CD4-positive, CD25-positive, alpha-beta regulatory T cell (primary cell): ENCODE data around the gene HLCS. TPM values are rescaled to one million over a fixed set of nuclear protein-coding genes. Genes with fewer than 3 reads are reported as not detected.

ENCODE experiments used
- ATAC-seq, 2 donors: fragments of 150-1000 bp; cut with Tn5 transposase; one replicate each; pipeline ENCODE4 v1.10.0; 2021; ENCODE audit warnings: low read depth in 2 of 2, moderate number of reproducible peaks in 2 of 2, moderate library complexity in 1 of 2
- DNase-seq, 3 donors: peaks; one replicate each; pipeline versions ENCODE4 v3.0.0 to v3.0.0-alpha.2; 2012 to 2022; ENCODE audit warnings: mixed read lengths in 1 of 3
- H3K27ac ChIP-seq: one replicate; pipeline ENCODE4 v1.7.0; 2013; ENCODE audit warnings: mild to moderate bottlenecking, low read length; ENCODE audit not compliant: insufficient read depth, poor library complexity, severe bottlenecking
- H3K27me3 ChIP-seq: one replicate; pipeline ENCODE4 v1.7.0; 2013; ENCODE audit warnings: low read length; ENCODE audit not compliant: control insufficient read depth, insufficient read depth
- H3K36me3 ChIP-seq: one replicate; pipeline ENCODE4 v1.7.0; 2013; ENCODE audit warnings: mild to moderate bottlenecking, low read length, moderate library complexity; ENCODE audit not compliant: control insufficient read depth, insufficient read depth
- H3K4me1 ChIP-seq: 2 replicates; pipeline ENCODE4 v1.7.0; 2013; ENCODE audit warnings: mild to moderate bottlenecking, low read length; ENCODE audit not compliant: insufficient read depth, control insufficient read depth, poor library complexity, severe bottlenecking
- H3K4me3 ChIP-seq: one replicate; pipeline ENCODE4 v1.7.0; 2013; ENCODE audit warnings: low read depth, mild to moderate bottlenecking, low read length, moderate library complexity
- H3K9me3 ChIP-seq, 2 experiments: 1 replicate in 1 of 2; 2 replicates in 1 of 2; pipeline ENCODE4 v1.7.0; 2013; ENCODE audit warnings: low read length in 2 of 2, mild to moderate bottlenecking in 1 of 2, moderate library complexity in 1 of 2; ENCODE audit not compliant: control insufficient read depth in 2 of 2
- H3K27ac Mint-ChIP-seq, 3 donors: one replicate each; pipeline ENCODE4 v1.8.0; 2020 to 2022; ENCODE audit warnings: mild to moderate bottlenecking in 3 of 3, mixed read lengths in 3 of 3, moderate library complexity in 2 of 3
- H3K27me3 Mint-ChIP-seq: one replicate; pipeline ENCODE4 v1.8.0; 2022; ENCODE audit warnings: mild to moderate bottlenecking, mixed read lengths
- H3K36me3 Mint-ChIP-seq: one replicate; pipeline ENCODE4 v1.8.0; 2020; ENCODE audit warnings: mixed read lengths
- H3K4me1 Mint-ChIP-seq, 4 donors: one replicate each; pipeline ENCODE4 v1.8.0; 2020 to 2022; ENCODE audit warnings: mixed read lengths in 4 of 4, mild to moderate bottlenecking in 1 of 4
- H3K4me3 Mint-ChIP-seq, 4 donors: one replicate each; pipeline ENCODE4 v1.8.0; 2020 to 2022; ENCODE audit warnings: mild to moderate bottlenecking in 4 of 4, mixed read lengths in 4 of 4, moderate library complexity in 3 of 4
- H3K9me3 Mint-ChIP-seq, 7 donors: one replicate each; pipeline ENCODE4 v1.8.0; 2020 to 2022; ENCODE audit warnings: mixed read lengths in 7 of 7, mild to moderate bottlenecking in 3 of 7, moderate library complexity in 2 of 7
- polyA plus RNA-seq, 4 donors: library from polyadenylated mRNA; unstranded; fragments of 300-500 nt; fragmentation: Illumina TruSeq; gene quantifications; one replicate each; pipeline ENCODE4 v1.2.3, GENCODE V29; 2021
- total RNA-seq: library from RNA; stranded (reverse); gene quantifications from one replicate; pipeline ENCODE4 v1.2.3, GENCODE V29; 2022

The HLCS gene
- total and polyA plus RNA-seq, 5 donors from 2014 or later: 5.2 to 13.6 (median 11.0) TPM

DNA sequence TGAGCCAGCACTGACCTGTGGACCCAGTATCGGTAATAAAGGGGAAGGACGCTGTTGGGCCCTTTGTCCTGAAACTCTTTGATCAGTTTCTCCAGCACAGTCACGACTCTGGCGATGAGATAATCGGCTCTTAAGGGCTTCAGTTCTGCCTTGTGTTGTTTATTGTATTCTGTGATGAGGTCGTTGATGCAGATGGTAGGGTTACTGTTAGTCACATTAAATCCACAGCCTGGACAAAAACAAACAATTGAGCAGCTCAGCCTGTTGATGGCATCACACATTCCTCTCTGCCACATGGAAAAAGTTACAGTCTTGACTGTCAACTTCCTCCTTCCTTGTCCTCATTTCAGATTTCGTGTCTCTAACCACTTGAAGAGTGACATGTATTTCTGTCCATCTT, 209.9 kb downstream of the HLCS start:
- no peak for ATAC-seq
- H3K4me3 Mint-ChIP-seq: no peak overlapping the region
- H3K27ac Mint-ChIP-seq: no peak overlapping the region
- H3K27me3 Mint-ChIP-seq: no peaks in the 10 kb centered on the region
- Histone ChIP-seq H3K27me3 (no peaks in the 10 kb centered on the region), H3K9me3 (no peaks in the 10 kb centered on the region), H3K4me1 (no peaks in the 10 kb centered on the region), H3K27ac (no peak overlapping the region), H3K4me3 (no peak overlapping the region), H3K36me3 (peaks cover 3% of the 10 kb centered on the region)
- H3K9me3 Mint-ChIP-seq: peaks cover 0 to 2% (median 0%) of the 10 kb centered on the region in 7 donors
- H3K36me3 Mint-ChIP-seq: peaks cover 47% of the 10 kb centered on the region
- no peak for DNase-seq
- H3K4me1 Mint-ChIP-seq: no peaks in the 10 kb centered on the region

DNA sequence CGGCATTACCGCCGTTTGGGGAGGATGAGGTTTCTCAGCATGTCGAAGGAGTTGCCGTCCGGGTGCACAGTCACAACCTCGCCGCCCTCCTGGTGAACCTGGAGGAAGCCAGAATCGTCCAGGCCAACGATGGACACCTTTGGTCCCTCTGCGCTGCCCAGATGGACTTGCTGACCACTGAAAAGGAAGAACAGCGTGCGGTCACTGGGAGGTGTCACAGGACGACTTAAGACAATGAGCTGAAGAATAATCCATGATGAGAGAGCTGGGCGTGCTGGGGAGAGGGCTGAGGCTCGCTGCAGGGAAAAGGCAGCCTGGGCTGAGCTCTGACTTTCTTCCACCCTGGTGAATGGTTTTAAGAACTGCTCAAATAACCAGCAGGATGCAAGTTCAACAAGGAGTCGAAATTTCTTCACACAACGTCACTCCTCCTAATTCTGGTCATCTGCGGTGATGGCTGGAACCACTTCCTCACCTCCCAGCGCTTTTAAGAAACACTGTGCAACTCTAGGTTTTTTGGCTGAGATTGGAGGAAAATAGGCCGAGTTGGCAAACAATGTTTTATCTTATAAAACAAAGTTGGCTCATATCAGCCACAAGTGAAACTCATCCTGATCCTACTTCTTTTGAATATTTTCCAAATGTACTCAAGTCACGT, 212.1 kb downstream of the HLCS start:
- H3K9me3 Mint-ChIP-seq: peaks cover 0 to 2% (median 0%) of the 10 kb centered on the region in 7 donors
- peaks cover 0 to under 1% (median 0%) of the 10 kb centered on the region in 4 donors for H3K4me1 Mint-ChIP-seq
- no peaks in the 10 kb centered on the region for H3K4me1 ChIP-seq
- no peak for ATAC-seq
- H3K4me3 ChIP-seq: no peak overlapping the region
- no peaks in the 10 kb centered on the region for H3K27me3 Mint-ChIP-seq
- H3K27me3 ChIP-seq: no peaks in the 10 kb centered on the region
- H3K36me3 ChIP-seq: peaks cover 3% of the 10 kb centered on the region
- H3K36me3 Mint-ChIP-seq: peaks cover 54% of the 10 kb centered on the region
- no peak overlapping the region for H3K27ac Mint-ChIP-seq
- no peak for DNase-seq
- H3K9me3 ChIP-seq: no peaks in the 10 kb centered on the region
- H3K27ac ChIP-seq: no peak overlapping the region
- H3K4me3 Mint-ChIP-seq: no peak overlapping the region

DNA sequence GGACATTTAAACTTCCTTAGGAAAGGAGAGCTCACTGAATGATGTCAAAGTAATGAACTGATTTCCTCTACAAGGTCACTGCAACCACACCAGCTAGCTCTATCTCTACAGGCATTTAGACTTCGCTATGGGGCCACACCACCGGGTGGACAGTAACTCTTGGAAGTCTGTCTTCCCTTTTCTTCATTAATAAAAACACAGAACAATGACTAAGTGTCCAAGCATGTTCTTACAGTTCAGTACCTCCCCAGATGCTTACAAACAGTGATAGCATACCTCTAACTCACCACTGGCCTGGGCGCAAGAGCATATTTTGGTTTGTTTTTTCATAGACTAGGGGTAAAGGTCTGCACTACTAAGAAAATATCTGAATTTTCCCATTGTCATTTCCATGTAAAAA, 212.9 kb downstream of the HLCS start:
- ATAC-seq: no peak
- Mint-ChIP-seq H3K36me3 (peaks cover 51% of the 10 kb centered on the region), H3K4me3 (no peak overlapping the region), H3K27me3 (peaks cover 4% of the 10 kb centered on the region), H3K27ac (no peak overlapping the region), H3K4me1 (peaks cover 0 to 4% (median 0%) of the 10 kb centered on the region in 4 donors), H3K9me3 (peaks cover 0 to 2% (median 0%) of the 10 kb centered on the region in 7 donors)
- peaks cover 3% of the 10 kb centered on the region for H3K36me3 ChIP-seq
- no peak for DNase-seq
- H3K4me3 ChIP-seq: no peak overlapping the region
- no peak overlapping the region for H3K27ac ChIP-seq
- no peaks in the 10 kb centered on the region for H3K9me3 ChIP-seq
- peaks cover 7% of the 10 kb centered on the region for H3K27me3 ChIP-seq
- H3K4me1 ChIP-seq: no peaks in the 10 kb centered on the region

DNA sequence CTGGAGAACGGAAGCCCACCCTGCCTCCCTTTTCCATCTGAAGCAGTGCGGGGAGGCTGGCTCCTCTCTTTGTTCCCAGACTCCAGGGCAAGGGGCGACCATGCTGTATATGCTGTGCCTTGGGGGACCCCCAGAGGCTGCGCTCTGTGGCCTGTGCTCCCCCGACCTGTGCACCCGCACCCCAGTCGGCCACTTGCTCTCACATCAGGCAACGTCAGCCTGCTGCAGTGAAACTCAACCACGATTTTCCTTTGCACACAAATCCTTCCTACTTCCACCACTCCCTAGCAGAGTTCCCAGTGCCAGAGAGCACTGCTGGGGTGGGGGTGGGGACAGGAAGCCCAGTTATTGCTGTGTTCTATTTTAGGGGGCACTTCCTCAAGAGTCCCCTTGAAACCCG, 215.1 kb downstream of the HLCS start:
- H3K4me1 ChIP-seq: peaks cover 9% of the 10 kb centered on the region
- H3K27me3 ChIP-seq: peaks cover 18% of the 10 kb centered on the region
- peaks cover 0 to 2% (median 0%) of the 10 kb centered on the region in 7 donors for H3K9me3 Mint-ChIP-seq
- H3K27ac ChIP-seq: no peak overlapping the region
- ATAC-seq: no peak
- H3K36me3 ChIP-seq: peaks cover 3% of the 10 kb centered on the region
- no peak overlapping the region for H3K27ac Mint-ChIP-seq
- DNase-seq: no peak
- H3K27me3 Mint-ChIP-seq: peaks cover 17% of the 10 kb centered on the region
- H3K36me3 Mint-ChIP-seq: peaks cover 48% of the 10 kb centered on the region
- peaks cover 0 to 18% (median 4%) of the 10 kb centered on the region in 4 donors for H3K4me1 Mint-ChIP-seq
- no peaks in the 10 kb centered on the region for H3K9me3 ChIP-seq
- no peak overlapping the region for H3K4me3 Mint-ChIP-seq
- no peak overlapping the region for H3K4me3 ChIP-seq

DNA sequence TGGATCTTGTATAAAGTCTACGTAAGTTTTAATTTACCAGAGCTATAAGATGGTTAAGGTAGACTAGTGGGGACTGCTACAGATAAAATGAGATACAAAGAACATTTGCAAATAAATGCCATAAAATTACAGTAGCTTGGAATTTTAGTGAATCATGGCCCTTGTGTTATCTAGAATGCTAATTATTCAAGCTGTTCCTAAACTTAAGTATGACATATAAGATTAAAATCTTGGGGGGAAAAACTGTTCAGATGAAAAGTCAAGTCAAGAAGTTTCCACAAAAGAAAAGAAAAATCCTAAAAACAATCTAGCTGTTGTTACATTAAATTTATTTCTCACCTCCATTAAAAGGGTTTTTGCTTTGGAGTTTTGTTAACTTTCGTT, 215.9 kb downstream of the HLCS start:
- Histone ChIP-seq H3K4me3 (no peak overlapping the region), H3K36me3 (peaks cover 3% of the 10 kb centered on the region), H3K27ac (no peak overlapping the region), H3K4me1 (peaks cover 9% of the 10 kb centered on the region), H3K27me3 (peaks cover 20% of the 10 kb centered on the region), H3K9me3 (no peaks in the 10 kb centered on the region)
- peaks cover 25% of the 10 kb centered on the region for H3K27me3 Mint-ChIP-seq
- H3K9me3 Mint-ChIP-seq: peaks cover 0 to 2% (median 0%) of the 10 kb centered on the region in 7 donors
- H3K36me3 Mint-ChIP-seq: peaks cover 43% of the 10 kb centered on the region
- H3K4me3 Mint-ChIP-seq: no peak overlapping the region
- ATAC-seq: no peak
- no peak overlapping the region for H3K27ac Mint-ChIP-seq
- peaks cover 0 to 18% (median 5%) of the 10 kb centered on the region in 4 donors for H3K4me1 Mint-ChIP-seq
- no peak for DNase-seq

DNA sequence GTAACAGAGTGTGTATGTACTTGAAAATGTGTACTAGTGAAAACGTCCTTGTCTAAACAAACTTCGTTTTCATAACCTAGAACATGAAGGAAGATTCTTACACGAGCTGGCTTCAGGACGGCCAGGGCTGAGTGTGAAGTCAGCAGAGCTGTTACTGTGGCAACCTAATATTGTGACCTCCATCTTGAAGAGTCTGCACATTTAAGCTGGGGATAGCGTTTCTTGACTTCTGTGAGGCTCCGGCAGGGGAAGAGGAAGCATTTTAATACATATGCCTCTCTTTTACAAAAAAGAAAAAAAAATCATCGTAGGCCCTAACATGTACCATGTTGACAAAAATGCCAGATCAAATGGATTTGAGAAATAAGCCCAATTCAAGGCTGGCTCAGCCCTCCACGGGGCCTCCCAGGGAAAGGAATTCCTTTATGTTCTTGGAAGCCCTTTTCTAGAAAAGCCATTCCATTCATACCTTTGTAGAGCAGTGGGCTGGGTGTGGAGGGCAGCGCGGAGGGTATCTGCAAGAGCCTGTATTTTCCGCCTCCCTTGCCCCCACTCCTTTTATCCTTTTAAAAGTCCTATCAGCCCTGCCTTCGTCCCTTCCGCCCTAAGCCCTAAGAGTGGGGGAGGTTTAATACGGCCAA, 216.4 kb downstream of the HLCS start:
- no peaks in the 10 kb centered on the region for H3K9me3 ChIP-seq
- DNase-seq (no peak), ATAC-seq (no peak)
- H3K27ac ChIP-seq: no peak overlapping the region
- Mint-ChIP-seq H3K4me3 (no peak overlapping the region), H3K27ac (no peak overlapping the region), H3K9me3 (peaks cover 0 to 2% (median 0%) of the 10 kb centered on the region in 7 donors), H3K27me3 (peaks cover 30% of the 10 kb centered on the region), H3K36me3 (peaks cover 42% of the 10 kb centered on the region), H3K4me1 (peaks cover 0 to 18% (median 5%) of the 10 kb centered on the region in 4 donors)
- H3K4me1 ChIP-seq: peaks cover 9% of the 10 kb centered on the region
- H3K27me3 ChIP-seq: peaks cover 20% of the 10 kb centered on the region
- H3K36me3 ChIP-seq: peaks cover 3% of the 10 kb centered on the region
- H3K4me3 ChIP-seq: no peak overlapping the region

DNA sequence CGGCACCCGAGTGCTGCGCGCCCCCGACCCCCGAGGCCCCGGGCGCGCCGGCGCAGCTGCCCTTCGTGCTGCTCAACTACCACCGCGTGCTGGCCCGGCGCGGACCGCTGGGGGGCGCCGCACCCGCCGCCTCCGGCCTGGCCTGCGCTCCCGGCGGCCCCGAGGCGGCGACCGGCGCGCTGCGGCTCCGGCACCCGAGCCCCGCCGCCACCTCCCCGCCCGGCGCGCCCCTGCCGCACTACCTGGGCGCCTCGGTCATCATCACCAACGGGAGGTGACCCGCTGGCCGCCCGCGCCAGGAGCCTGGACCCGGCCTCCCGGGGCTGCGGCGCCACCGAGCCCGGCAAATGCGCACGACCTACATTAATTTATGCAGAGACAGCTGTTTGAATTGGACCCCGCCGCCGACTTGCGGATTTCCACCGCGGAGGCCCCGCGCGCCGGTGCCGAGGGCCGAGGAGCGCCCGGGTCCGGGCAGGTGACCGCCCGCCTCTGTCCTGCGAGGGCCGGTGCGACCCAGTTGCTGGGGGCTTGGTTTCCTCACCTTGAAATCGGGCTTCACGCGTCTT, 218.6 kb downstream of the HLCS start:
- H3K27me3 Mint-ChIP-seq: peaks cover 46% of the 10 kb centered on the region

More for the DNA sequence above, 218.6 kb downstream of the HLCS start:
- Mint-ChIP-seq H3K9me3 (peaks cover 0 to 2% (median 0%) of the 10 kb centered on the region in 7 donors), H3K27ac (no peak overlapping the region), H3K36me3 (peaks cover 25% of the 10 kb centered on the region), H3K4me1 (peaks cover 0 to 18% (median 5%) of the 10 kb centered on the region in 4 donors), H3K4me3 (no peak overlapping the region)
- Histone ChIP-seq H3K4me1 (peaks cover 9% of the 10 kb centered on the region), H3K9me3 (no peaks in the 10 kb centered on the region), H3K36me3 (no peaks in the 10 kb centered on the region), H3K27me3 (peaks cover 20% of the 10 kb centered on the region), H3K27ac (no peak overlapping the region), H3K4me3 (no peak overlapping the region)
- ATAC-seq (no peak), DNase-seq (peak in 1 of 3 donors; percentile 23)
